ENCODE data around the gene N4BP2L1.

DNA sequence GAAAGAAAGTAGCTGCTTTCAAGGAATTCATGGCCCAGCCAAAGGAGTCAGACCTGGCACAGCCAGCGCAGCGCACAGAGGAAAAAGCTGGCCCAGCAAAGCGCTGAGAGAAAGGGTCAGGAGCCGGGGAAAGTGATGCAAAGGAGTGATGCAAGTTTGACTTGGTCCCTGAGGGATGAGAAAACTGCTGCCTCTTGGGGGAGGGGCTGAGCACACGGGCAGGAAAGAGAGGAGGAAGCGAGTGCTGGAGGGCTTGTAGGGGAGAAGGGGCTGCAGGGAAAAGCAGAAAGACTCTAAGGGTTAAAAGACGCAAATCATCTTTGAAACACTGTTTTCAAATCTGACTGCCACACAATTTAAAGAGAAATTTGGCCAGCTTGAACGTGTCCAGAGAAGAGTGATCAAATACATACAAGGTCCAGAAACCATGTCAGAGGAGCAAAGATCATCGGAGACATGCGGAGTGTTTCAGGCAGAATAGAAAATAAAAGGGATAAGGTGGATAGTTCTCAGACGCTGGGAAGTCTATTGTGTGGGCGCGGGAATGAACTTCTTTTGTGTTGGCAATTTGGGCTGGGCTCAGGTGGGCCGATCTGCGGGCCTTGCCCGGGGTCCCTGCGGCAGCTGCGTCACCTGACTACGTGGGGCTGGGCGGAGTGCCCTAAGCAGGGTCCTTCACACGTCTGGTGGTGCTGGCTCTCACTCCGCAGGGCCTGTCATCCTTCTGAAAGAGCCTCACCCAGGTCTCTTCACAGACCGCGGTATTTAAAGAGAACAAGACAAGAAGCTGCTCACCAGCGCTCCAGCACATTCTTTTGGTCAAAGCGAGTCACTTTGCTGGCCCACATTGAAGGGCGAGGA is 18.1 kb downstream of the N4BP2L1 start:
- TF ChIP-seq, protein P1, sequence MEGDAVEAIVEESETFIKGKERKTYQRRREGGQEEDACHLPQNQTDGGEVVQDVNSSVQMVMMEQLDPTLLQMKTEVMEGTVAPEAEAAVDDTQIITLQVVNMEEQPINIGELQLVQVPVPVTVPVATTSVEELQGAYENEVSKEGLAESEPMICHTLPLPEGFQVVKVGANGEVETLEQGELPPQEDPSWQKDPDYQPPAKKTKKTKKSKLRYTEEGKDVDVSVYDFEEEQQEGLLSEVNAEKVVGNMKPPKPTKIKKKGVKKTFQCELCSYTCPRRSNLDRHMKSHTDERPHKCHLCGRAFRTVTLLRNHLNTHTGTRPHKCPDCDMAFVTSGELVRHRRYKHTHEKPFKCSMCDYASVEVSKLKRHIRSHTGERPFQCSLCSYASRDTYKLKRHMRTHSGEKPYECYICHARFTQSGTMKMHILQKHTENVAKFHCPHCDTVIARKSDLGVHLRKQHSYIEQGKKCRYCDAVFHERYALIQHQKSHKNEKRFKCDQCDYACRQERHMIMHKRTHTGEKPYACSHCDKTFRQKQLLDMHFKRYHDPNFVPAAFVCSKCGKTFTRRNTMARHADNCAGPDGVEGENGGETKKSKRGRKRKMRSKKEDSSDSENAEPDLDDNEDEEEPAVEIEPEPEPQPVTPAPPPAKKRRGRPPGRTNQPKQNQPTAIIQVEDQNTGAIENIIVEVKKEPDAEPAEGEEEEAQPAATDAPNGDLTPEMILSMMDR (IDR thresholded peaks at IDR 0.05): no peak
- no peak for TF ChIP-seq ZFX (IDR thresholded peaks at IDR 0.05; ENCODE audit: borderline replicate concordance)

All from 22Rv1 (cell line).